ENCODE measurements around the gene PNKD. TPM values are rescaled to one million over a fixed set of nuclear protein-coding genes. Genes with fewer than 3 reads are reported as not detected.
"Not testable (repeated sequence)": the region's sequence is repeated elsewhere in the genome, so short reads cannot be mapped to it uniquely, and the experiment has no call there.

The PNKD gene
- total RNA-seq, 1 experiment from 2014 or later: 97.7 TPM

DNA sequence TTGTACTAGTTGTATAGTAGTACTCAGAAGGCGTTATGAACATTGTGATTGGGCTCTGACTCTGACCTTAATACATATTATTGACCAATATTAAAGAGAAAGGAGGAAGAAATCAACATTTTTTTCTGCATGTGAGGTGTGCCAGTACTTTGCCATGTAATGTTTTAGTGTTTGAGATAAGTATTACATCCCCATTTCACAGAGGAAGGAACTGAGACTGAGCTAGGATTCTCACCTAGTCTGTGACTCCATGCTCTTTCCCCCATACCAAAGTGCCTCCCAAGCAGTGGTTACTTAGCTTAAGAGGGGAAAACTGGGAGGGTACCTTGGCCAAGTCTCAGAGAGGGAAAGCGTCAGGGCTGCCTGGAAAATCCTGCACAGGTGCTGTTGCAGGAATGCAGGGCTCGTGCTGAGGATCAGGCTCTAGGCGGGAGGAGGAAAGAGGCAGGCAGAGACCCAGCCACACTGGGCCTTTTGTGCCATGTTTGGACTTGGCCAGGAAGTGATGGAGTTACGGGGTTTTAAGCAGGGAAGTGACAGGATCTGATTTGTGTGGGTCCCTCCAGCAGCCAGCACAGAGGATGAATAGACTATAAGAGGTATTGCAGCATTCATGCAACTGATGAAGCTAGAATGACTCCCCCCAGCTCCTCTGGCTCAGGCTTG, 1.7 kb downstream of the PNKD start:
- ATAC-seq (no peak), DNase-seq (no peak)
- Histone ChIP-seq H3K79me2 (ENCODE audit: low read length) (peaks cover 39% of the 10 kb centered on the region), H3K36me3 (ENCODE audit: low read depth, low read length) (peaks cover 27% of the 10 kb centered on the region; the same call in 1 of the 2 replicates), H3K9me3 (ENCODE audit: low read length) (no peaks in the 10 kb centered on the region), H3K4me1 (ENCODE audit: insufficient read depth, low read length) (peaks cover 19% of the 10 kb centered on the region), H3K4me3 (ENCODE audit: low read length) (peak overlapping the region; percentile 87), H2AFZ (ENCODE audit: low read length) (0 out of 2 replicates have a peak overlapping the region, but pooled peaks have one; percentile 79), H3F3A (ENCODE audit: low read length, unreplicated experiment) (no peaks in the 10 kb centered on the region), H3K4me2 (ENCODE audit: low read length) (peak overlapping the region; percentile 97), H4K20me1 (ENCODE audit: low read length) (no peaks in the 10 kb centered on the region), H3K9me2 (replicated peaks; ENCODE audit: low read length) (no peaks in the 10 kb centered on the region), H3K27ac (ENCODE audit: low read length) (no peak overlapping the region), H3K27me3 (ENCODE audit: low read length) (no peaks in the 10 kb centered on the region), H3K9ac (ENCODE audit: low read length) (peak overlapping the region; percentile 79)
- BruUV-seq (replicated peaks): no TSS peak
- POLR2A ChIA-PET (ENCODE audit: unreplicated experiment): interaction anchor here (1.6 kb wide), 1 partner anchor 15 kb away, joined by 13 read pairs; no protein-coding TSS in a partner anchor
- TF ChIP-seq EZH2phosphoT487 (IDR thresholded peaks at IDR 0.05; ENCODE audit: borderline replicate concordance, low read length): no peak
- TF ChIP-seq EZH2 (IDR thresholded peaks at IDR 0.05; ENCODE audit: low read length, unreplicated experiment): no peak
- TF ChIP-seq, protein P1, sequence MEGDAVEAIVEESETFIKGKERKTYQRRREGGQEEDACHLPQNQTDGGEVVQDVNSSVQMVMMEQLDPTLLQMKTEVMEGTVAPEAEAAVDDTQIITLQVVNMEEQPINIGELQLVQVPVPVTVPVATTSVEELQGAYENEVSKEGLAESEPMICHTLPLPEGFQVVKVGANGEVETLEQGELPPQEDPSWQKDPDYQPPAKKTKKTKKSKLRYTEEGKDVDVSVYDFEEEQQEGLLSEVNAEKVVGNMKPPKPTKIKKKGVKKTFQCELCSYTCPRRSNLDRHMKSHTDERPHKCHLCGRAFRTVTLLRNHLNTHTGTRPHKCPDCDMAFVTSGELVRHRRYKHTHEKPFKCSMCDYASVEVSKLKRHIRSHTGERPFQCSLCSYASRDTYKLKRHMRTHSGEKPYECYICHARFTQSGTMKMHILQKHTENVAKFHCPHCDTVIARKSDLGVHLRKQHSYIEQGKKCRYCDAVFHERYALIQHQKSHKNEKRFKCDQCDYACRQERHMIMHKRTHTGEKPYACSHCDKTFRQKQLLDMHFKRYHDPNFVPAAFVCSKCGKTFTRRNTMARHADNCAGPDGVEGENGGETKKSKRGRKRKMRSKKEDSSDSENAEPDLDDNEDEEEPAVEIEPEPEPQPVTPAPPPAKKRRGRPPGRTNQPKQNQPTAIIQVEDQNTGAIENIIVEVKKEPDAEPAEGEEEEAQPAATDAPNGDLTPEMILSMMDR (conservative IDR thresholded peaks at IDR 0.05; ENCODE audit: low read depth, low read length): no peak
- CTCF ChIA-PET: interaction anchor here (1.5 to 2.2 kb wide), 2 partner anchors 15 to 85 kb away, joined by 13 to 21 read pairs; partner anchors contain the start of gene CATIP
- intact Hi-C loops (cut with micrococcal nuclease): loop anchor here (1.0 to 2.0 kb wide), 5 partner anchors 15 to 124 kb away; partner anchors contain the start of gene CATIP

- H3K27ac ChIP-seq (ENCODE audit: low read length): peak overlapping the region; percentile 72
- H3K27me3 ChIP-seq (ENCODE audit: low read length): no peaks in the 10 kb centered on the region
- H3K4me3 ChIP-seq (ENCODE audit: low read length): no peak overlapping the region
- H3F3A ChIP-seq (ENCODE audit: low read length, unreplicated experiment): no peaks in the 10 kb centered on the region
- CTCF ChIA-PET: interaction anchor here (0.6 to 2.2 kb wide), 7 partner anchors 10 to 123 kb away, joined by 3 to 21 read pairs (median 7); partner anchors contain the start of gene CATIP
- no peak overlapping the region for H2AFZ ChIP-seq (ENCODE audit: low read length)
- intact Hi-C loops (cut with micrococcal nuclease): loop anchor here (1.0 to 2.0 kb wide), 4 partner anchors 15 to 124 kb away; partner anchors contain the start of gene CATIP
- H4K20me1 ChIP-seq (ENCODE audit: low read length): no peaks in the 10 kb centered on the region
- TF ChIP-seq, protein P1 (conservative IDR thresholded peaks at IDR 0.05; ENCODE audit: low read depth, low read length): peak; percentile 92
- no peak for TF ChIP-seq EZH2 (IDR thresholded peaks at IDR 0.05; ENCODE audit: low read length, unreplicated experiment)
- TF ChIP-seq EZH2phosphoT487 (IDR thresholded peaks at IDR 0.05; ENCODE audit: borderline replicate concordance, low read length): no peak
- no TSS peak for BruUV-seq (replicated peaks)
- no peaks in the 10 kb centered on the region for H3K9me3 ChIP-seq (ENCODE audit: low read length)
- peak overlapping the region; percentile 50; the same call in 1 of the 2 replicates for H3K9ac ChIP-seq (ENCODE audit: low read length)
- ATAC-seq (peak; percentile 60), DNase-seq (peak; percentile 97)
- H3K79me2 ChIP-seq (ENCODE audit: low read length): peaks cover 37% of the 10 kb centered on the region
- no peaks in the 10 kb centered on the region for H3K9me2 ChIP-seq (replicated peaks; ENCODE audit: low read length)
- POLR2A ChIA-PET (ENCODE audit: unreplicated experiment): interaction anchor here (1.6 kb wide), 1 partner anchor 14 kb away, joined by 13 read pairs; no protein-coding TSS in a partner anchor
- peaks cover 30% of the 10 kb centered on the region; the same call in 1 of the 2 replicates for H3K36me3 ChIP-seq (ENCODE audit: low read depth, low read length)
- H3K4me2 ChIP-seq (ENCODE audit: low read length): peak overlapping the region; percentile 97
- peaks cover 19% of the 10 kb centered on the region for H3K4me1 ChIP-seq (ENCODE audit: insufficient read depth, low read length)
Observed at GRCh38 chr2:218272531-218273212, 2.4 kb downstream of the PNKD start.

DNA sequence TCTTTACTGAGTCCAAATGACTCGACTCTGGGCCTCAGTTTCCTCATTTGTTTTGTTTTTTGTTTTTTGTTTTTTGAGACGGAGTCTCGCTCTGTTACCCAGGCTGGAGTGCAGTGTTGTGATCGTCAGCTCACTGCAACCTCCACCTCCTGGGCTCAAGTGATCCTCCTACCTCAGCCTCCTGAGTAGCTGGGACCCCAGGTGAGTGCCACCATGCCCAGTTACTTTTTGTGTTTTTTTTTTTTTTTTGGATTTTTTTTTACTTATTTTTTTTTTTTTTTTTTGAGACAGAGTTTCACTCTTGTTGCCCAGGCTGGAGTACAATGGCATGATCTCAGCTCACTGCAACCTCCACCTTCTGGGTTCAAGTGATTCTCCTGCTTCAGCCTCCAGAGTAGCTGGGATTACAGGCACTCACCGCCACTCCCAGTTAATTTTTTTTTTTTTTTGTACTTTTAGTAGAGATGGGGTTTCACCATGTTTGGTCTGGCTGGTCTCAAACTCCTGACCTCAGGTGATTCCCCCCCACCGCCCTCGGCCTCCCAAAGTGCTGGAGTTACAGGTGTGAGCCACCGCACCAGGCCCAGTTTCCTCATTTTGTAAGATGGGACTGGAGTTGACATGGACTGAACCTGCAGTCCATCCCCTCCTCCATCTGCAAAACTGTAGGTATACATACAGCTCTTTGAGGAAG, 3.0 kb downstream of the PNKD start:
- not testable (repeated sequence) for BruUV-seq (replicated peaks); H3K4me3 ChIP-seq (ENCODE audit: low read length); H2AFZ ChIP-seq (ENCODE audit: low read length); H4K20me1 ChIP-seq (ENCODE audit: low read length); H3K27me3 ChIP-seq (ENCODE audit: low read length); ATAC-seq; H3F3A ChIP-seq (ENCODE audit: low read length, unreplicated experiment); H3K9me2 ChIP-seq (replicated peaks; ENCODE audit: low read length); DNase-seq; H3K9me3 ChIP-seq (ENCODE audit: low read length)
- peak overlapping the region; percentile 50; the same call in 1 of the 2 replicates for H3K9ac ChIP-seq (ENCODE audit: low read length)
- intact Hi-C loops (cut with micrococcal nuclease): loop anchor here (2.0 kb wide), 1 partner anchor 27 kb away; no protein-coding TSS in a partner anchor
- peaks cover 30% of the 10 kb centered on the region; the same call in 1 of the 2 replicates for H3K36me3 ChIP-seq (ENCODE audit: low read depth, low read length)
- peak overlapping the region; percentile 72 for H3K27ac ChIP-seq (ENCODE audit: low read length)
- peak overlapping the region; percentile 76 for H3K4me2 ChIP-seq (ENCODE audit: low read length)
- ChIA-PET CTCF (interaction anchor here (0.6 to 2.2 kb wide), 7 partner anchors 9 to 123 kb away, joined by 3 to 21 read pairs (median 7); partner anchors contain the start of gene CATIP), POLR2A (ENCODE audit: unreplicated experiment) (interaction anchor here (1.6 kb wide), 1 partner anchor 14 kb away, joined by 13 read pairs; no protein-coding TSS in a partner anchor)
- H3K4me1 ChIP-seq (ENCODE audit: insufficient read depth, low read length): peaks cover 19% of the 10 kb centered on the region
- H3K79me2 ChIP-seq (ENCODE audit: low read length): peaks cover 35% of the 10 kb centered on the region
